Measurements from ENCODE around the gene ETFDH.
"Not testable (repeated sequence)": the region's sequence is repeated elsewhere in the genome, so short reads cannot be mapped to it uniquely, and the experiment has no call there.

Gene ETFDH

GRCh38 chr4:158754385-158755180 lies 82.5 kb downstream of the ETFDH start:
- peak; percentile 52 for DNase-seq (ENCODE audit: low read depth)

GRCh38 chr4:158755819-158756218 lies 83.7 kb downstream of the ETFDH start:
- DNase-seq (ENCODE audit: low read depth) = not testable (repeated sequence)

GRCh38 chr4:158756588-158756987 lies 84.5 kb downstream of the ETFDH start:
- DNase-seq (ENCODE audit: low read depth) = no peak

- no peak for DNase-seq (ENCODE audit: low read depth)
These were observed 86.0 kb downstream of the ETFDH start for GRCh38 chr4:158758142-158758541.

- no peak for DNase-seq (ENCODE audit: low read depth)
These were observed 86.6 kb downstream of the ETFDH start for GRCh38 chr4:158758703-158759102.

All from GM04504 (cell line).